ENCODE results near the gene GABBR2.

DNA sequence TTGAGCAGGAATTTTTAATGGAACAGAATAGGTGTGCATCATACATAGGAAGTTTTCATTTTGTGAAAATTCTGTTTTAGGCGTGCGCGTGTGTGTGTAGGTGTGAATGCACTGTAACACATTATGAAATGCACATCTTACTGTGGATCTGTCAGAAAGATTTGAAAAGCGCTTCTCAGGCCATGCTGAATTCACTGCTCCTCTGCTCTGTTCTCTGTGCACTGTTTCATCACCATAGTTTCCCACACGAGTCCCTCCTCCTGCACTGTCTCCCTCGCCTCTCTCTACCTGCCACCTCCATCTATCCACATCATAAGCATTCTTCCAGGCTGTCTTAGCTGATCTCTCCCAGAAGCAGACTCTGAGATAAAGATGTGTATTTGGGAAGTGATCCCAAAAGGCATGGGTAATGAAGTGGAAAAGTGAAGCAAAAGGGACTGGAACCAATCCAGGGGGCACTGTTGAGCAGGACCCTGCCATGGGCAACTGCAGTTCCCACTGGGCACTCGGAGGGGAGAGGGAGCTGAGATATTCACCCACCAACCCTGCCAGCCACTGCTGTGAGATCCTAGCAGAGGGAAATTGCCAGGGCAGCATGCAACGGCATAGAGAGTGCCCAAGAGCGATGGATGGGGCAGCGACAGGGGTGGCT is 65.9 kb downstream of the GABBR2 start:
- TF ChIP-seq CTCF (IDR thresholded peaks at IDR 0.05) = no peak
- no peak for TF ChIP-seq POLR2A (IDR thresholded peaks at IDR 0.05)
